ENCODE data around the gene PRPF8.
"Not testable (repeated sequence)": the region's sequence is repeated elsewhere in the genome, so short reads cannot be mapped to it uniquely, and the experiment has no call there.

Gene PRPF8

DNA sequence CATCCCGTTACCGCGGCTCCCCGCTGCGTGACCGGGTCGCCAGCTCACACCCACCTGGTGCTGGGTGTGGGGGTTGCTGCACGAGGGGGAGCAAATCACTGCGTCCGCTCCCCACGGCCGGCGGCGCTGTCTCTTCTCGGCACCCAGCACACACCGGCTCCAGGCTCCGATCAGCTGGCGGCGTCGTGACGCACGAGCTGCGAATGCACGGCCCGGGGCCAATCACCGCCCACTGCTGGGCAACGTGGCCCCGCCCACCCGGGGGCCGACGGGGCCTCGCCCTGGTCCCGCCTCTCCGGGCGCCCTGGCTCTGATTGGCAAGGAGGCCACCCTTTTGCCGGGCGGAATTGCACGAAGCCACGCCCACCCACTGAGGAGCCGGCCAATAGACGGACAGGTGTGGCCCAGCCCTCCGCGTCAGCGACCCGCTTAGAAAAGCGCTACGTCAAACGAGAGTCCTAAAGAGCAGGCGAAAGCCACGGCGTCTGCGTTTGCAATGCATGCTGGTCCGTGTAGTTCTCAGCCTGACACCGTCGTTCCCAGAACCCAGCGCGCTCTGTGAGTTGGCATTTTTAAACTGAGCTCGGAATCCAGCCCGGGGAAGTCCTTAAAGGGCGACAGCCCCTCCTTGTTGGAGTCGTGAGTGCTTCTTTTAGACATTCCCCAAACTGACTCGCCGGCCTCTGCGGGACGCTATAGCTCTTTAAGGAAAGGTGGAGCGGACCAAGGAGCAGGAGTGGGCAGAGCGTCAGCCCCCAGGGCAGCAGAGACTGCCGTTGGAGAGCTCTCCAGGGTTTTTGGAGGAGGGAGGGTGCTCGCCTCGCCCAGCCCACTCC, 31.6 kb upstream of the PRPF8 start:
- peak; percentile 100 for DNase-seq

- no peak for DNase-seq
Measured at GRCh38 chr17:1715803-1716075, 31.1 kb upstream of the PRPF8 start.

DNA sequence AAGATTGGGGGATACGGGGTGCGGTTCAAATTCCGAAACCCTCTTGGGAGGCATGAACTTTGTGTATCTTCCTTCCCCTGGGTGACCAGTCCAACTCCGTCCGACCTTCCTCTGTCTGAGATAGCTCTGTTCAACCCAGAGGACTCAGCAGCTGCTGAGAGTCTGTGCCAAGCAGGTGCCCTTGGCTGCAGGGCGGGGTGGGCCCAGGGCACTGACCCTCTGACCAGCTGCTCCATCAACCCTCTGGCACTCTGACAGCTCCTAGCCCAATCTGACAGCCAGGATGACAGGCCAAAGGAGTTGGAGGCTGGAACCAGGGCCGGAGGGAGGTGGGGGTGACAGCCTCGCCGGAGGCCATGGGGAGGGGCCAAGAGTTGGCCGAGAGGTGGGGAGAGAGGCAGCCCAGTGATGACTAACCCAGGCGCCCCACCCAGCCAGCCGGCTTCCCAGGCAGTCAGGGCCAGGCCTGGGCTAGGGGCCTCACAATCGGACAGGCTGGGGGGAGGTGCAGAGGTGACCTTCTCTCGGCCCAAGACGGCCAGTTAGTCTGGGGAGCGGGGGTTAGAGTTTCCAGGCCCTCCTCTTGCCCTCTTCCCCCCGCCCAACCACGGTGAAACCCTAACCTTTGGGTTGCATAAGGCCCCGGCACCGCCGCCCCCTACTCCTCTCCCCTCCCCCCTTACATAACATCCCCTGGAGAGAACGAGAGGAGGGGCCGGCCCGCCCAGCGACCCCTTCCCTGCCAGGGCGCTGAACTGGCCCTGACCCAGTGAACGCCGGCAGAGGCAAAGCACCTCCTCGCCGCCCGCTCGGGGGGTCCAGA, 30.5 kb upstream of the PRPF8 start:
- peak; percentile 57 for DNase-seq

- DNase-seq = no peak
Measured at GRCh38 chr17:1714427-1714979, 29.8 kb upstream of the PRPF8 start.

- no peak for DNase-seq
Measured at GRCh38 chr17:1713878-1714426, 29.3 kb upstream of the PRPF8 start.

- no peak for DNase-seq
Measured at GRCh38 chr17:1713160-1713877, 28.7 kb upstream of the PRPF8 start.

GRCh38 chr17:1712271-1712670, 27.6 kb upstream of the PRPF8 start:
- DNase-seq = no peak

DNA sequence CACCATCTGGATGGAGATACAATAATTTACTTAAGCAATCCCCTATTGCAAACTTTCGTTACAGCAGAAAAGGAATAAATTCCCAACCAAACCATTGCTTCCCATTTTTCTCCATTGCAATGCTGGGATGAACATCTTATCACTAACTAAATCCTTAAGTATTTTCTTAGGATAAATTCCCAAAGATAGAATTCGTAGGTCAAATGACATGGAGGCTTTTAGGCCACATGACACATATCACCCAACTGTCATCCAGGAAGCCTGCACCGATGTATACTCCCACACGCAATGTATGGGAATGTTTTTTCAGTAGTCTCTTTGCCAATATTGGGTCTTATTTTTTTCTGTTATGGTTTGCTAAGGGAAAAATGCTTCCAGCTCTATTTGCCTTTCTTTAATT, 27.1 kb upstream of the PRPF8 start:
- DNase-seq = no peak

DNA sequence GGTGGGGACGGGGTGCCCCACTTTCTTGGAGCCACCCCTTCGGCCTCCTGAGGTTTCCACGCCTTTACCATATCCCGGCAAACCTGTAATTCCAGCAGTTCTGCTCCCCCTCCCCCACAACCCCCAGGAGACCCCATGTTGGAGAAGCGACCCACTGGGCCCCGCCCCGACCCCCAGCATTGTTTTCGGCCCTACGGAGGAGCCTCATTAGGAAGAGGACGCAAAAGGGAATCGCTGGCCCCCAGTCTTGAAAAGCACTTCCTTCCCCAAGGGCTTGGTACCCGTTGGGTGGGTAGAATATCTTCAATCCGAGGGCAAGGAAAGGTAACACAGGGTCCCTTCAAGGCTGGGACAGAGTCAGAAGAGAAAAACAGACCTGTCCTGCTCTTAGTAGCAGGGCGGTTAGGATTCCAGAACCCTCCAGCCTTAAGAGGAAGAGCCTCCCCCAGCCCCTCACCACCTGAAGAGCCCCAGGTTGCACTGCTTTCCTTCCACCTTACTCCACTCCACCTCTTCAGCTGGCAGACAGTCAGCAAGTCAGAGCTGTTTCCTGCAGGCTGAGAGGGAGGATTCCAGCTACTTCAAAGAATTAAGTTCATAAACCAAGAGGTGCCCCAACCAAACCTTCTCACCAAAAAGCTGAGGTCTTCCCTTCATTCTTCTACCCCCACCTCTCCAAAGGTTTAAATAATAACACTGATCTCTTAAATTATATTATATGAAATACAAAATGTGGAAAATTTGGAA, 26.3 kb upstream of the PRPF8 start:
- no peak for DNase-seq

- DNase-seq = no peak
Measured at GRCh38 chr17:1709971-1710806, 25.5 kb upstream of the PRPF8 start, which contains the start of gene TLCD2. Gene TLCD2 (minus strand): TSS chr17:1710377. CDS start chr17:1710242, 135 bp downstream.

GRCh38 chr17:1709403-1709951, 24.8 kb upstream of the PRPF8 start:
- no peak for DNase-seq

DNA sequence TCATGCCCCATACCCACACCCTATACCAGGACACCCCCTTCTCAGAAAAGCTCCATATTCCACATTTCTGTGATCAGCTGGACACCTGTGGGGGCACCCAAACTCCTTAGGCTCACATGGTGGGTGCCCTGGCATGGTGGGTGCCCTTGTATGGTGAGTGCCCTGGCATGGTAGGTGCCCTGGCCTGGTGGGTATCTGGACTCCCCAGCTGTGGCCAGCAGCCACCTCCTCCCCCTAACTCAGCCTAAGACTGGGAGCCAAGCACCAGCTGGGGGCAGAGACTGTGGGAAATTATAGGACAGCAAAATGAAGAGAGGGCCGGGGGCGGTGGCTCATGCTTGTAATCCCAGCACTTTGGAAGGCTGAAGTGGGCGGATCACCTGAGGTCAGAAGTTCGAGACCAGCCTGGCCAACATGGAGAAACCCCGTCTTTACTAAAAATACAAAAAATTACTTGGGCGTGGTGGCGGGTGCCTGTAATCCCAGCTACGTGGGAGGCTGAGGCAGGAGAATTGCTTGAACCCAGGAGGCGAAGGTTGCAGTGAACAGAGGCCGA, 24.2 kb upstream of the PRPF8 start:
- DNase-seq = not testable (repeated sequence)

- DNase-seq = no peak
Measured at GRCh38 chr17:1707107-1707506, 22.4 kb upstream of the PRPF8 start.

DNA sequence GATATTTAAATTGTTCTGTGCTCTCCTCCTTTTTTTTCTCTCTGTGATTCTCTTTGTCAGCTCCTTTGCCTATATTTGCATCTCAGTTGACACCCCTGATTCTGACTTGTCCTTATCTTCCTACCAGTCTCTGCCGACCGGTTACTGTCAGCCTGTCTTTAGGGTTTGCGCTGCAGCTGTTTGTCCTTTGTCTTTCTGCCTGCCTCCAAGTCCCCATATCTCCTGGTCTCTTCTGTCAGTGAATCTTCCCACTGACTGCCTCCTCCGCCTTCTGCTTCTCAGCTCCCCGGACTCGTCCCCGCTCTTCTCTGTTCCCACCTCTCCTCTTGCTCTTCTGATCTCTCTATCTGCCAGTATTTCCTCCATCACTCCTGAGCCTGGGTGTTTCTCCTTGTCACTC, 20.3 kb upstream of the PRPF8 start:
- DNase-seq = no peak

- DNase-seq = no peak
Measured at GRCh38 chr17:1703063-1703462, 18.4 kb upstream of the PRPF8 start.

- not testable (repeated sequence) for DNase-seq
Measured at GRCh38 chr17:1699891-1700290, 15.2 kb upstream of the PRPF8 start.

DNA sequence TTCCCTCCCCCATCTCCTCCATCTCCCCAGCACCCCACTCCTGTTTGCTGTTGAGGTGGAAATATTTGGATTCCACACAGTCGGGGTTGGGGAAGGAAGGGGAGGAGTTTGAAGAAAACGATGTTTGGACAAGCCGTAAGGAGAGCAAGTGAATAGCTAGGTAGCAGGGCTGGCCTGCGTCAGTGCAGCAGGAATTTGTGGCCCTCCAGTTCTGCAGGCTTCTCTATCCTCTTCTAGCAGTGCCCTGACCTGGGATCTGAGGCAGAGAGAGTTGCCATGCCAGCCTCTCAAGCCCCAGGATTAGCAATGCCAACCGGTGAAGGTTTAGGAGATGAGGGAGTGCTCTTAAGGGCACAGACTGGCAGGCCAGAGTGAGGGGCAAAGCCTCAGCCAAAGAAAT, 13.0 kb upstream of the PRPF8 start:
- no peak for DNase-seq

DNA sequence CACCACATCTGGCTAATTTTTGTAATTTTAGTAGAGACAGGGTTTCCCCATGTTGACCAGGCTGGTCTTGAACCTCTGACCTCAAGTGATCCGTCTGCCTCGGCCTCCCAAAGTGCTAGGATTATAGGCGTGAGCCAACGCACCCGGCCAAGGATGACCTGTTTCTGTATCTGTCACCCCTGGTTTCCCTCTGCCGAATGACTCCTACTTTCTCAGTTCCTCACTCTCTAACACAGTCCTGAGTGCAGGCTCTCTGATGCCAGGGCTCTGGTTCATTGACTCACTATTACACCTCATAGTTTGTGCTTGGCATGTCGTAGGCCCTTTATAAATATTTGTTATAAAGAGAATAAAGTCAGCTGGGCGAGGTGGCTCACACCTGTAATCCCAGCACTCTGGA, 10.7 kb upstream of the PRPF8 start:
- DNase-seq = no peak

GRCh38 chr17:1693339-1693738, 8.7 kb upstream of the PRPF8 start:
- no peak for DNase-seq

DNA sequence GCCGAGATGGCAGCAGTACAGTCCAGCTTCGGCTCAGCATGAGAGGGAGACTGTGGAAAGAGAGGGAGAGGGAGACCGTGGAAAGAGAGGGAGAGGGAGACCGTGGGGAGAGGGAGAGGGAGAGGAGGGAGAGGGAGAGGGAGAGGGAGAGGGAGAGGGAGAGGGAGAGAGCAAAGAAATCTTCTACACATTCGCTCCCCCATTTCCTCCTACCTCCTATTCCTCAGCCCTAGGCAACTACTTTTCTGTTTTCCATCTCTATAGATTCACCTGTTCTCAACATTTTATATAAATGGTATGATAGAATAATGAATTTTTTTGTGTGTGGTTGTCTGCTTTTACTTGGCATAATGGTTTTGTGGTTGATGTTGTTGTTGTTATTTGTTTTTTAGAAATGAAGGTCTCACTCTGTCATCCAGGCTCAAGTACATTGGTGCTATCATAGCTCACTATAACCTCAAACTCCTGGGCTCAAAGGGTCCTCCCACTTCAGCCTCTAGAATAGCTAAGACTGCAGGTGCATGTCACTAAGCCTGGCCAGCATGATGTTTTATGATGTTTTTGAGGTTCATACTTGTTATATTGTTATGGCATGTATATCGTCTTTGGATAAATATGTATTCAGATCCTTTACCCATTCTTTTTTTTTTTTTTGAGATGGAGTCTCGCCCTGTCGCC, 6.0 kb upstream of the PRPF8 start:
- no peak for DNase-seq
